ENCODE measurements around the gene PPP1R13B.

PPP1R13B gene

GRCh38 chr14:103729496-103730448 lies 117.6 kb downstream of the PPP1R13B start:
- TF ChIP-seq, protein P1, sequence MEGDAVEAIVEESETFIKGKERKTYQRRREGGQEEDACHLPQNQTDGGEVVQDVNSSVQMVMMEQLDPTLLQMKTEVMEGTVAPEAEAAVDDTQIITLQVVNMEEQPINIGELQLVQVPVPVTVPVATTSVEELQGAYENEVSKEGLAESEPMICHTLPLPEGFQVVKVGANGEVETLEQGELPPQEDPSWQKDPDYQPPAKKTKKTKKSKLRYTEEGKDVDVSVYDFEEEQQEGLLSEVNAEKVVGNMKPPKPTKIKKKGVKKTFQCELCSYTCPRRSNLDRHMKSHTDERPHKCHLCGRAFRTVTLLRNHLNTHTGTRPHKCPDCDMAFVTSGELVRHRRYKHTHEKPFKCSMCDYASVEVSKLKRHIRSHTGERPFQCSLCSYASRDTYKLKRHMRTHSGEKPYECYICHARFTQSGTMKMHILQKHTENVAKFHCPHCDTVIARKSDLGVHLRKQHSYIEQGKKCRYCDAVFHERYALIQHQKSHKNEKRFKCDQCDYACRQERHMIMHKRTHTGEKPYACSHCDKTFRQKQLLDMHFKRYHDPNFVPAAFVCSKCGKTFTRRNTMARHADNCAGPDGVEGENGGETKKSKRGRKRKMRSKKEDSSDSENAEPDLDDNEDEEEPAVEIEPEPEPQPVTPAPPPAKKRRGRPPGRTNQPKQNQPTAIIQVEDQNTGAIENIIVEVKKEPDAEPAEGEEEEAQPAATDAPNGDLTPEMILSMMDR (IDR thresholded peaks at IDR 0.05; ENCODE audit: control insufficient read depth, extremely low read depth, insufficient read depth) = no peak
- peak overlapping the region; percentile 55 for H3K4me3 ChIP-seq (ENCODE audit: low read depth, low read length)
- no peak for DNase-seq (ENCODE audit: low read depth)

- TF ChIP-seq, protein P1 (IDR thresholded peaks at IDR 0.05; ENCODE audit: control insufficient read depth, extremely low read depth, insufficient read depth) = peak; percentile 46
- H3K4me3 ChIP-seq (ENCODE audit: low read depth, low read length) = peak overlapping the region; percentile 55
- DNase-seq (ENCODE audit: low read depth) = peak; percentile 99
These were observed 118.7 kb downstream of the PPP1R13B start for GRCh38 chr14:103728721-103729120.

DNA sequence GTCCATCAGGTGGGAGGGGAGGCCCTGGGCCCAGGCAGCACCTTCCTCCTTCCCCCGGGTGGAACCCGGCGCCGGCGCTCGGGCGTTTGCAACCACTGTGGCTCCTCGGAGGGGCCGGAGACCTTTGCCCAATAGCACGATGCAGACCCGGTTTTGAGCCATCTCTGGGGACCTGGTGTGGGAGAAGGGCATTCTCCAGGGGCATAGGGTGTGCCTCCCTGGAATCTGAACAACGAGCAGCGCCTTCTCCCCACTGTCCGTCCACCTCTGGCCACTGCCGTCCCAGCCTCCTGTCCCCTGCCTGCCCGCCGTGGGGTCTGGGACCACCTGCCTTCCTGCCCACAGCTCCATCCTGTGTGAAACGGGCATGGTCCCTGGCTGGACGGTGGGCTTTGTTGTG lies 119.2 kb downstream of the PPP1R13B start:
- DNase-seq (ENCODE audit: low read depth) = no peak
- TF ChIP-seq, protein P1 (IDR thresholded peaks at IDR 0.05; ENCODE audit: control insufficient read depth, extremely low read depth, insufficient read depth) = no peak
- H3K4me3 ChIP-seq (ENCODE audit: low read depth, low read length) = peak overlapping the region; percentile 55

DNA sequence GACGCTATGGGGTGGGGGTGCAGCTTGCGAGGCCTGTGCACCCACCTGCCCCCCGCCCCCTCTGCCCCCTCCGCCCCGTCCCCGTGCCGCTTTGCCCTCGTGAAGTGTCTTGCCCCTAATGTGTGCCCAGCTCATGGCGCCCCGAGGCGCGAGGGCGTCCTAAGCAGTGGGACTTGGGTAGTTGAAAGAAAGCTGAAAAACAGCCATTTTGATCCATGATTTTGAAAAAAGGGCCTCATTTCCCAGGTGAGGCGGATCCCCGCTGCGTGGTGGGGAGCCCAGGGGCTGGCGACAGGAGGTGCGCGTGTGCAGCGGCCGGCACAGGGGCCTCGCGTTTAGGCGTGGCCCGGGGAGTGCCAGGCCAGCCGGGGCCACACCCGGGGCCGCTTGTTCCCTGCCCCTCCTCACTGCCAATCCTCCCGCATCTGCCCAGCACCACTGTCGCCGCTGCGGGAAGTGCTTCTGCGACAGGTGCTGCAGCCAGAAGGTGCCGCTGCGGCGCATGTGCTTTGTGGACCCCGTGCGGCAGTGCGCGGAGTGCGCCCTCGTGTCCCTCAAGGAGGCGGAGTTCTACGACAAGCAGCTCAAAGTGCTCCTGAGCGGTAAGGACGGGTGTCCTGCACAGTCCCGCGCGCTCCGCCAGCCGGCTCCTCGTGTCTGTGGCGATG lies 119.9 kb downstream of the PPP1R13B start:
- DNase-seq (ENCODE audit: low read depth) = peak; percentile 75
- H3K4me3 ChIP-seq (ENCODE audit: low read depth, low read length) = peak overlapping the region; percentile 55
- TF ChIP-seq, protein P1 (IDR thresholded peaks at IDR 0.05; ENCODE audit: control insufficient read depth, extremely low read depth, insufficient read depth) = peak; percentile 78

DNA sequence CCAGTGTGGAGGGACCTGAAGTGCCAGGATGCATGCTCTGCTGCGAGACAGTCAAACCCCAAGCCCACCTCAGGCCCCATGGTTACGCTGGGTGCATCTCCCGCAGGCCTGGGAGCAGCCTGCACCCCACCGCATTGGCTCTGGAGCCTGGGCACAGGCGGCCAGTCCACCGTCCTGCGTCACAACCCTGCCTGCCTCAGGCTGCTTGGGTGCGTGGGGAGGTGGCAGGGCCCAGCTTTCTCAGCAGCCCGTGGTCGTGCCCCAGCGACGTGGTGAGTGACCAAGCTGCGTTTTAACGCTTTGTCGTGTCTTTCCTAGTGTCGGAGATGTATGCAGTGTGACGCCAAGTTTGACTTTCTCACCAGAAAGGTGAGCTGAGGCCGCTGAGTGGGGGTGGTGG lies 120.9 kb downstream of the PPP1R13B start:
- H3K4me3 ChIP-seq (ENCODE audit: low read depth, low read length) = no peak overlapping the region

DNA sequence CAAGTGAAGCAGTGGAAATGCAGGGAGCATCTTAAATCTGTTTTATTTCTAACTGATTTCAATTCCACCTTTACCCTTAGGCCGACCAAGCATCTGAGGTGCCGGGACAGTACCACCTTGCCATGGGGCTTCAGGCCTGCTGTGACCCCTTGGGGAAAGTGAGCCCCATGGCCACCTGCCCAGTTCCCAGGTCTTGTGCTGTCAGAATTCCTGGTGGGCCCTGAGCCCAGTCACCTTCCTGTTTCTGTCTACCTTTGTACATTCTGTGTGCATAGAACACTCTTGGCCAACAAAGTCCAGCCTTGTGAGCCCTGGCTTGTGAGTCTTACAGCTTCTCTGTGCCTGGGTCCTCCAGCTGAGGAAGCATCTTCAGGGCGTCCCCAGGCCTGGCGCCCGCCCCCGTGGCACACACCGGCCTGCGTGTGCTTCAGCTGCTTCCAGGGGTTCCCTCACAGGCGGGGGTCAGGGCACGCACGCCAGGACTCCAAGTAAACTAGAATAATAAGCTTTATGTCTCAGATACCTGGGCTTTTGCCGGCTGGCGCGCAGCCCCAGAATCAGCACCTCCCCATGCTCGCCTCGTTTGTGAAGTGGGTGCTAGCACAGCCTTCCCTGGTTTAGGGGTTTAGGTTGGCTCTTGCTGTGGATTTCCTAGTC lies 121.5 kb downstream of the PPP1R13B start:
- TF ChIP-seq, protein P1 (IDR thresholded peaks at IDR 0.05; ENCODE audit: control insufficient read depth, extremely low read depth, insufficient read depth) = no peak
- H3K4me3 ChIP-seq (ENCODE audit: low read depth, low read length) = no peak overlapping the region
- no peak for DNase-seq (ENCODE audit: low read depth)

More for the DNA sequence above, 120.9 kb downstream of the PPP1R13B start:
- DNase-seq (ENCODE audit: low read depth) = no peak
- TF ChIP-seq, protein P1 (IDR thresholded peaks at IDR 0.05; ENCODE audit: control insufficient read depth, extremely low read depth, insufficient read depth) = no peak

All from LNCaP clone FGC (cell line).